KMS-11 (cell line): ENCODE results near the gene BRD7.

Source experiments
- H2AFZ ChIP-seq: fragments of 200-600 bp; sonication (generic); 2 replicates; pipeline ENCODE4 v1.6.1; 2016; ENCODE audit warnings: antibody characterized with exemption, mixed run types, low read depth
- H3K27ac ChIP-seq: fragments of 200-600 bp; sonication (generic); 2 replicates; pipeline ENCODE4 v1.6.1; 2016; ENCODE audit warnings: mild to moderate bottlenecking, mixed run types
- H3K27me3 ChIP-seq: fragments of 200-600 bp; sonication (generic); 2 replicates; pipeline ENCODE4 v1.6.1; 2017; ENCODE audit warnings: mild to moderate bottlenecking, low read depth, mixed run types, moderate library complexity; ENCODE audit not compliant: insufficient read depth
- H3K36me3 ChIP-seq: fragments of 200-600 bp; sonication (generic); 2 replicates; pipeline ENCODE4 v1.6.1; 2017; ENCODE audit warnings: mild to moderate bottlenecking, mixed run types; ENCODE audit not compliant: insufficient read depth
- H3K4me1 ChIP-seq: fragments of 200-600 bp; sonication (generic); 2 replicates; pipeline ENCODE4 v1.6.1; 2016; ENCODE audit warnings: mild to moderate bottlenecking, low read depth, mixed run types; ENCODE audit not compliant: poor library complexity, severe bottlenecking
- H3K4me2 ChIP-seq: fragments of 200-600 bp; sonication (generic); 2 replicates; pipeline ENCODE4 v1.7.0; 2016; ENCODE audit warnings: mild to moderate bottlenecking, mixed run types
- H3K4me3 ChIP-seq: fragments of 200-600 bp; sonication (generic); IDR thresholded peaks from 2 replicates; pipeline ENCODE4 v1.6.1; 2017; ENCODE audit warnings: low read depth, low read length, mixed read lengths; ENCODE audit not compliant: insufficient read depth
- H3K79me2 ChIP-seq: fragments of 200-600 bp; sonication (generic); 2 replicates; pipeline ENCODE4 v1.6.1; 2016; ENCODE audit warnings: low read depth, mixed run types; ENCODE audit not compliant: insufficient read depth
- H3K9ac ChIP-seq: fragments of 200-600 bp; sonication (generic); 2 replicates; pipeline ENCODE4 v1.6.1; 2016; ENCODE audit warnings: mild to moderate bottlenecking, mixed run types
- H4K20me1 ChIP-seq: fragments of 200-600 bp; sonication (generic); 2 replicates; pipeline ENCODE4 v1.6.1; 2016; ENCODE audit warnings: mild to moderate bottlenecking, mixed run types; ENCODE audit not compliant: insufficient read depth
- TF ChIP-seq, protein P1 (sequence below): fragments of 200-600 bp; sonication (generic); conservative IDR thresholded peaks from 2 replicates; pipeline ENCODE4 v1.6.1; 2017; ENCODE audit warnings: low read depth, mild to moderate bottlenecking, antibody characterized with exemption, low read length, moderate library complexity, mixed read lengths

Gene BRD7

GRCh38 chr16:50282955-50283631 is 85.7 kb downstream of the BRD7 start:
- Histone ChIP-seq H3K79me2 (peaks cover 24% of the 10 kb centered on the region; the same call in 1 of the 2 replicates), H3K4me1 (peaks cover 39% of the 10 kb centered on the region), H3K36me3 (no peaks in the 10 kb centered on the region), H2AFZ (no peak overlapping the region), H3K4me2 (peak overlapping the region; percentile 70; the same call in 1 of the 2 replicates), H3K27ac (no peak overlapping the region), H3K4me3 (no peak overlapping the region), H3K9ac (no peak overlapping the region), H3K27me3 (no peaks in the 10 kb centered on the region), H4K20me1 (no peaks in the 10 kb centered on the region)
- TF ChIP-seq, protein P1, sequence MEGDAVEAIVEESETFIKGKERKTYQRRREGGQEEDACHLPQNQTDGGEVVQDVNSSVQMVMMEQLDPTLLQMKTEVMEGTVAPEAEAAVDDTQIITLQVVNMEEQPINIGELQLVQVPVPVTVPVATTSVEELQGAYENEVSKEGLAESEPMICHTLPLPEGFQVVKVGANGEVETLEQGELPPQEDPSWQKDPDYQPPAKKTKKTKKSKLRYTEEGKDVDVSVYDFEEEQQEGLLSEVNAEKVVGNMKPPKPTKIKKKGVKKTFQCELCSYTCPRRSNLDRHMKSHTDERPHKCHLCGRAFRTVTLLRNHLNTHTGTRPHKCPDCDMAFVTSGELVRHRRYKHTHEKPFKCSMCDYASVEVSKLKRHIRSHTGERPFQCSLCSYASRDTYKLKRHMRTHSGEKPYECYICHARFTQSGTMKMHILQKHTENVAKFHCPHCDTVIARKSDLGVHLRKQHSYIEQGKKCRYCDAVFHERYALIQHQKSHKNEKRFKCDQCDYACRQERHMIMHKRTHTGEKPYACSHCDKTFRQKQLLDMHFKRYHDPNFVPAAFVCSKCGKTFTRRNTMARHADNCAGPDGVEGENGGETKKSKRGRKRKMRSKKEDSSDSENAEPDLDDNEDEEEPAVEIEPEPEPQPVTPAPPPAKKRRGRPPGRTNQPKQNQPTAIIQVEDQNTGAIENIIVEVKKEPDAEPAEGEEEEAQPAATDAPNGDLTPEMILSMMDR: no peak

GRCh38 chr16:50282010-50282538 is 86.7 kb downstream of the BRD7 start:
- Histone ChIP-seq H3K27me3 (no peaks in the 10 kb centered on the region), H3K79me2 (peaks cover 27% of the 10 kb centered on the region; the same call in 1 of the 2 replicates), H3K4me2 (peak overlapping the region; percentile 70), H3K27ac (peak overlapping the region; percentile 68), H3K4me3 (no peak overlapping the region), H3K36me3 (no peaks in the 10 kb centered on the region), H3K4me1 (peaks cover 43% of the 10 kb centered on the region), H3K9ac (peak overlapping the region; percentile 37; the same call in 1 of the 2 replicates), H2AFZ (peak overlapping the region; percentile 47; the same call in 1 of the 2 replicates), H4K20me1 (no peaks in the 10 kb centered on the region)
- TF ChIP-seq, protein P1: no peak

GRCh38 chr16:50281391-50282009 is 87.3 kb downstream of the BRD7 start:
- H3K79me2 ChIP-seq: peaks cover 30% of the 10 kb centered on the region

DNA sequence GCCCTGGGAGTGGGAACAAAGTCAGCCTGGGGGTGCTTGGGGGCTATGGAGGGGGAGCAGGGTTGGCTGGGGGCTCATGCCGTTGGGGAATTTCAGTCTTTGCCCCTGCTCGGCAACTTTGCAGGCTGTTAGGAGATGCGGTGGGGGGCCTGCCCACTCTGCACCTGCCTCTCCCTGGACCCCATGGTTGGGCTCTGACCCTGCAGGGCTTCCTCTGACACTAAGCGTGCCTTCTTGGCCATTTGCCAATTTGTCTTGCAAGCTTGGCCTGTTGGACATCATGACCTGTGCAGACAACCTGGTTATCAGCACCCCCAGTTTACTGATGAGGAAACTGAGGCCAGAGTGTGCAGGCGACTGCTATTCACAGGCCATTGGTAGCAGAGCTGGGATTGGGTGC is 87.9 kb downstream of the BRD7 start:
- H3K4me1 ChIP-seq: peaks cover 52% of the 10 kb centered on the region
- no peak overlapping the region for H2AFZ ChIP-seq
- TF ChIP-seq, protein P1: no peak
- H3K79me2 ChIP-seq: peaks cover 30% of the 10 kb centered on the region
- H3K36me3 ChIP-seq: no peaks in the 10 kb centered on the region
- no peak overlapping the region for H3K9ac ChIP-seq
- peak overlapping the region; percentile 70; the same call in 1 of the 2 replicates for H3K4me2 ChIP-seq
- no peaks in the 10 kb centered on the region for H4K20me1 ChIP-seq
- H3K4me3 ChIP-seq: no peak overlapping the region
- H3K27ac ChIP-seq: no peak overlapping the region
- no peaks in the 10 kb centered on the region for H3K27me3 ChIP-seq

More at GRCh38 chr16:50281391-50282009, 87.3 kb downstream of the BRD7 start:
- Histone ChIP-seq H3K27ac (peak overlapping the region; percentile 68), H3K36me3 (no peaks in the 10 kb centered on the region), H3K9ac (peak overlapping the region; percentile 37; the same call in 1 of the 2 replicates), H3K27me3 (no peaks in the 10 kb centered on the region), H4K20me1 (no peaks in the 10 kb centered on the region), H3K4me3 (no peak overlapping the region), H2AFZ (peak overlapping the region; percentile 47; the same call in 1 of the 2 replicates), H3K4me1 (peaks cover 49% of the 10 kb centered on the region), H3K4me2 (peak overlapping the region; percentile 70)
- TF ChIP-seq, protein P1: no peak
